RWPE2 (cell line): ENCODE results near the gene SLC3A2.

Experiments
- ATAC-seq: fragments of 200-7000 bp; cut with Tn5 transposase; 3 replicates; pipeline ENCODE4 v1.9.1; 2021; ENCODE audit warnings: low read depth
- DNase-seq: peaks from one replicate; pipeline ENCODE4 v3.0.0-alpha.2; 2020; ENCODE audit warnings: low spot score
- H3K27ac ChIP-seq: fragments of 450-650 bp; 2 replicates; pipeline ENCODE4 v1.5.1; 2017; ENCODE audit warnings: mild to moderate bottlenecking; ENCODE audit not compliant: poor library complexity, severe bottlenecking
- H3K27me3 ChIP-seq: fragments of 250-450 bp; sonication (Bioruptor Pico); 2 replicates; pipeline ENCODE4 v1.5.1; 2021; ENCODE audit warnings: mild to moderate bottlenecking, moderate library complexity; ENCODE audit not compliant: insufficient read depth, poor library complexity, severe bottlenecking
- H3K36me3 ChIP-seq: fragments of 250-450 bp; sonication (Bioruptor Pico); 2 replicates; pipeline ENCODE4 v1.5.1; 2020; ENCODE audit warnings: low read depth, mild to moderate bottlenecking, moderate library complexity
- H3K4me1 ChIP-seq: fragments of 250-450 bp; sonication (Bioruptor Pico); 2 replicates; pipeline ENCODE4 v1.5.1; 2021; ENCODE audit warnings: mild to moderate bottlenecking, moderate library complexity; ENCODE audit not compliant: insufficient read depth, poor library complexity, severe bottlenecking
- H3K4me3 ChIP-seq: fragments of 250-450 bp; sonication (Bioruptor Pico); 2 replicates; pipeline ENCODE4 v1.5.1; 2021; ENCODE audit warnings: mild to moderate bottlenecking, moderate library complexity; ENCODE audit not compliant: severe bottlenecking
- H3K9me3 ChIP-seq: fragments of 250-450 bp; sonication (Bioruptor Pico); 2 replicates; pipeline ENCODE4 v1.5.1; 2021; ENCODE audit warnings: mild to moderate bottlenecking, moderate library complexity; ENCODE audit not compliant: severe bottlenecking
- TF ChIP-seq, protein P1 (sequence below): fragments of 450-650 bp; IDR thresholded peaks from one replicate; pipeline ENCODE4 v1.5.1; 2017; ENCODE audit warnings: mild to moderate bottlenecking, moderate library complexity; ENCODE audit not compliant: poor library complexity, severe bottlenecking

SLC3A2 gene

DNA sequence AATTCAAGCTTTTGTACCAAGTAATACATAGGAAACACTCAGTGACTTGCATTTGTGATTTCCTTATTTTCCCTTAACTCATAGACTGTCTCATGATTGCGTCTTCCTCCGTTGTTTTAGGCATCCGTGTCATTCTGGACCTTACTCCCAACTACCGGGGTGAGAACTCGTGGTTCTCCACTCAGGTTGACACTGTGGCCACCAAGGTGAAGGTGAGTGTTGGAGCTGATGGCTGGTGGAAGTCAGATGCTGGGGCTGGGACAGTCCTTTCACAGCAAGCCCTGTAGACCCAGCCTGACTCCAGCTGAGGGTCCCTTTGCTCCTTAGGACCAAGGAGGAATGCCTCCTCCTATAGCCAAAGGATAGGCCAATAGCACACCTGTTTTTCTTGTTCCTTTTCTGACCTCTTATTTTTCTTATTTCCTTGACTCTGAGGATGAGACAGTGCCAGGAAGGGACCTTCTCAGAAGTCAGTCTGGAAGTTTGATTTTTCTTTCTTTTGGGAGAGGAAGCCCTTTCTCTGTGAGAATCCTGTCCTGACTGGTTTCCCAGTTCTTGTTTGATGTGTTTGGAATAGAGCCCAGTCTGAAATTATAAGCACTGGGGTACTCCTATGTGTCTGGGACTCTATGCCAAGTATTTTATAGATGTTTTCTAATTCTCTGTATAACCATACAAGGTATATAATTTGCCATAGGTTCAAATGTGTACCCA, 2.2 kb downstream of the SLC3A2 start:
- Histone ChIP-seq H3K4me3 (peak overlapping the region; percentile 66), H3K27me3 (no peaks in the 10 kb centered on the region), H3K9me3 (no peaks in the 10 kb centered on the region), H3K27ac (peak overlapping the region; percentile 92), H3K36me3 (peaks cover 77% of the 10 kb centered on the region), H3K4me1 (peaks cover 24% of the 10 kb centered on the region)
- ATAC-seq (no peak), DNase-seq (no peak)
- TF ChIP-seq, protein P1, sequence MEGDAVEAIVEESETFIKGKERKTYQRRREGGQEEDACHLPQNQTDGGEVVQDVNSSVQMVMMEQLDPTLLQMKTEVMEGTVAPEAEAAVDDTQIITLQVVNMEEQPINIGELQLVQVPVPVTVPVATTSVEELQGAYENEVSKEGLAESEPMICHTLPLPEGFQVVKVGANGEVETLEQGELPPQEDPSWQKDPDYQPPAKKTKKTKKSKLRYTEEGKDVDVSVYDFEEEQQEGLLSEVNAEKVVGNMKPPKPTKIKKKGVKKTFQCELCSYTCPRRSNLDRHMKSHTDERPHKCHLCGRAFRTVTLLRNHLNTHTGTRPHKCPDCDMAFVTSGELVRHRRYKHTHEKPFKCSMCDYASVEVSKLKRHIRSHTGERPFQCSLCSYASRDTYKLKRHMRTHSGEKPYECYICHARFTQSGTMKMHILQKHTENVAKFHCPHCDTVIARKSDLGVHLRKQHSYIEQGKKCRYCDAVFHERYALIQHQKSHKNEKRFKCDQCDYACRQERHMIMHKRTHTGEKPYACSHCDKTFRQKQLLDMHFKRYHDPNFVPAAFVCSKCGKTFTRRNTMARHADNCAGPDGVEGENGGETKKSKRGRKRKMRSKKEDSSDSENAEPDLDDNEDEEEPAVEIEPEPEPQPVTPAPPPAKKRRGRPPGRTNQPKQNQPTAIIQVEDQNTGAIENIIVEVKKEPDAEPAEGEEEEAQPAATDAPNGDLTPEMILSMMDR, result no peak

DNA sequence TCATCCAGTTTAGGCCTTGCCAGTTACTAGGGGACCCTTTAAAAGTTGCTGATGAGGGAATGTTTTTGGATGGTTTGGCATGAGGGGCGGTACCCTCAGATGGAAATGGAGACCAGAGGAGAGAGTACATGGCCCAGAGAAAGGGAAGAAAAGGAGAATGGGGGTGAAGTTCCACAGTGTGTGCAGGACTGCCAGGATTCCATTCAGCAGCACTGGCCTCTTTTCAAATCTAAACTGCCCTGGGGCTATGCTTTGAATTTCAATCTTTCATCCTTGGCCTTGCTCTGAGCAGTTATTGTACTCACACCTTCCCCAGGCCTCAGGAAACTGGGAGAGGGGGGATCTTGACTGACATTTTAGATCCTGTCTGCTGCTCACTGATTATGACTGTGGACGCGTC, 3.0 kb downstream of the SLC3A2 start:
- DNase-seq, result no peak
- TF ChIP-seq, protein P1, result no peak
- Histone ChIP-seq H3K27me3 (no peaks in the 10 kb centered on the region), H3K4me1 (peaks cover 24% of the 10 kb centered on the region), H3K36me3 (peaks cover 84% of the 10 kb centered on the region), H3K27ac (peak overlapping the region; percentile 92), H3K4me3 (peak overlapping the region; percentile 66), H3K9me3 (no peaks in the 10 kb centered on the region)
- no peak for ATAC-seq

DNA sequence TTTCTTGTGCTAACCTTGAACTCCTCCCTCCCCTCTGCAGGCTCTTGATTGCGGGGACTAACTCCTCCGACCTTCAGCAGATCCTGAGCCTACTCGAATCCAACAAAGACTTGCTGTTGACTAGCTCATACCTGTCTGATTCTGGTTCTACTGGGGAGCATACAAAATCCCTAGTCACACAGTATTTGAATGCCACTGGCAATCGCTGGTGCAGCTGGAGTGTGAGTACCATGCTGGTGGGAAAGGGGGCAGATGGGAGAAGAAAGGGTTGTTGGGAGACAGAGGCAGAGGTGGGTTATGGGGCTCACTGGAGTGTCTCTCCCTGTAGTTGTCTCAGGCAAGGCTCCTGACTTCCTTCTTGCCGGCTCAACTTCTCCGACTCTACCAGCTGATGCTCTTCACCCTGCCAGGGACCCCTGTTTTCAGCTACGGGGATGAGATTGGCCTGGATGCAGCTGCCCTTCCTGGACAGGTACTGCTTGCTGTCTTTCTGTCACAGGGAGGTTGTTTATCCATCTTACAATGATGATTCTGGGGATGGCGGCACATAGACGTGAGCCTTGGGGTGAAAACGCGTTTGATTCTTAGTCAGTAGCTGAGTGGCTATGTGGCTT, 4.5 kb downstream of the SLC3A2 start:
- TF ChIP-seq, protein P1, result no peak
- no peak for ATAC-seq
- H3K27me3 ChIP-seq, result no peaks in the 10 kb centered on the region
- H3K9me3 ChIP-seq, result no peaks in the 10 kb centered on the region
- H3K27ac ChIP-seq, result peak overlapping the region; percentile 92
- H3K4me1 ChIP-seq, result peaks cover 12% of the 10 kb centered on the region
- DNase-seq, result no peak
- no peak overlapping the region for H3K4me3 ChIP-seq
- H3K36me3 ChIP-seq, result peaks cover 85% of the 10 kb centered on the region

DNA sequence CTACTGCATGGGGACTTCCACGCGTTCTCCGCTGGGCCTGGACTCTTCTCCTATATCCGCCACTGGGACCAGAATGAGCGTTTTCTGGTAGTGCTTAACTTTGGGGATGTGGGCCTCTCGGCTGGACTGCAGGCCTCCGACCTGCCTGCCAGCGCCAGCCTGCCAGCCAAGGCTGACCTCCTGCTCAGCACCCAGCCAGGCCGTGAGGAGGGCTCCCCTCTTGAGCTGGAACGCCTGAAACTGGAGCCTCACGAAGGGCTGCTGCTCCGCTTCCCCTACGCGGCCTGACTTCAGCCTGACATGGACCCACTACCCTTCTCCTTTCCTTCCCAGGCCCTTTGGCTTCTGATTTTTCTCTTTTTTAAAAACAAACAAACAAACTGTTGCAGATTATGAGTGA, 7.7 kb downstream of the SLC3A2 start:
- no peak overlapping the region for H3K4me3 ChIP-seq
- no peaks in the 10 kb centered on the region for H3K27me3 ChIP-seq
- H3K27ac ChIP-seq, result no peak overlapping the region
- ATAC-seq (no peak), DNase-seq (no peak)
- peaks cover 61% of the 10 kb centered on the region for H3K36me3 ChIP-seq
- H3K9me3 ChIP-seq, result no peaks in the 10 kb centered on the region
- TF ChIP-seq, protein P1, result no peak
- H3K4me1 ChIP-seq, result peaks cover 8% of the 10 kb centered on the region

DNA sequence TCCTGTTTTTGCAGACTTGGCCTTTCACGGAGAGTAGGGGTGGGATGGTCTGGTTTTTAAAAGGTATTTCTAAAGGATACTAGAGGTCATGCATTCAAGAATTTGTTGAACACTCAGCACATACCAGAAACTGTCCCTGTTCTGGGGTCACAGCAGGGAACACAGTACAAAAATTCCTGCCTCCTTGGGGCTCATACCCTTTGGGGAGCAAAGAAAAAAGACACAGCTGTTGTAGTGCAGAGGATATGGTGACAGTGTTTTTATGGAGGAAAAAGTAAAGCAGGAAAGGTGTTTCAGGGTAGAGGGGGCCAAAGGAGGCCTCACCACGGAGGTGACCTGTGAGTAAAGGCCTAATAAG, 8.4 kb downstream of the SLC3A2 start:
- no peak for DNase-seq
- H3K4me3 ChIP-seq, result no peak overlapping the region

More for the DNA sequence above, 8.4 kb downstream of the SLC3A2 start:
- ATAC-seq, result peak; percentile 7; the same call in 2 of the 3 replicates
- H3K27me3 ChIP-seq, result no peaks in the 10 kb centered on the region
- TF ChIP-seq, protein P1, result no peak
- peak overlapping the region; percentile 42 for H3K27ac ChIP-seq
- H3K9me3 ChIP-seq, result no peaks in the 10 kb centered on the region
- H3K36me3 ChIP-seq, result peaks cover 55% of the 10 kb centered on the region
- peaks cover 1% of the 10 kb centered on the region for H3K4me1 ChIP-seq
